Camera-type eye (tissue), 1 donor: Measurements from ENCODE around the gene BLOC1S2. TPM values are rescaled to one million over a fixed set of nuclear protein-coding genes. Genes with fewer than 3 reads are reported as not detected.

ENCODE experiments used
- total RNA-seq: library from RNA; depleted of rRNA; stranded (reverse); fragments of >200 nt; gene quantifications from one replicate; pipeline ENCODE4 v1.2.3, GENCODE V29; 2014

The BLOC1S2 gene
- total RNA-seq = 25.6 TPM

DNA sequence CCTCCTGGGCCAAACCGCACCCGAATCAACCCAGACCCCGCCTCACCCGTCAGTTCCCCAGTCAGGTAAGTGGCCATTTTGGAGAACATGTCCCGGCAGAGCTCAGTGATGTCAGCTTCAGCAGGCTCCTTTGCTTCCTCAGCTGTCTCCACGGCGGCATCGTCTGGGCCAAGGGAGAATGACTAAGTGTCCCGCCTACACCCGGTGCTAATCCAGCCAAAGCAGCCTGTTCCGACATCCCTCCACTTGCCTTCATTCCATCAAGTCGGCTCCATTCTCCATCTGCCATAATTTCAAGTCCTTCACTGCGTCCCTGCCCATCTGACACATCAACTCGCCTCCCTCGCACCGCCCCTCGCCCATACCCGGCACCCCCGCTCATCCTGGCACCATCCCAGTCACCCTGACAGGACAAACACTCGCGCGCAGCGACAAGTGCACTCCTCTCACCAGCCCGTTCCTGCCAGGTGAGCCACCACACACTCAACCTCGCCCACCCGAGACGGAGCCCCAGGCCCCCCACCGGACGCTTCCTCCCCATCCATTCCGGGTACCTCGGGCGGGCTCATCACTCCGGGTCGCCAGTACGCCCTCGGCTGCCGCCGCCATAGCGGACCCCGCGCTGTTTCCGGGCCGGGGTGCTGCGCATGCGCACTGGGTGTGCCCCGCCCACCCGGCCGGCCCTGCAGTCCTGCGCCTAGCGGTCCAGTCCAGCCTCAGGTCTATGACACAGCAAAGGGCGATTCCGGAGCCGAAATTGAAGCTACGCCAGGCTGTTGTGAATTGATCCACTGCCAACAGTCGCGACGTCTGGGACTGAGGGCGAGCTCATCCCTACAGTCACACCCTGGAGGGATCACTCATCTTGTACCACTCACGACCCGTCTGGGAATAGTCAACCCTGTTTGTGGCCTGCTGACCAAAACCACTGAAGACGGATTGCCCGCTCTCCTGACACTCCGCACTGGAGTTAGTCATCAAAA is at the start of gene BLOC1S2:
Gene BLOC1S2, minus strand, starts transcription at position 630 of the 983 bp plus-strand sequence. Its CDS starts 21 bp downstream, at position 609.

DNA sequence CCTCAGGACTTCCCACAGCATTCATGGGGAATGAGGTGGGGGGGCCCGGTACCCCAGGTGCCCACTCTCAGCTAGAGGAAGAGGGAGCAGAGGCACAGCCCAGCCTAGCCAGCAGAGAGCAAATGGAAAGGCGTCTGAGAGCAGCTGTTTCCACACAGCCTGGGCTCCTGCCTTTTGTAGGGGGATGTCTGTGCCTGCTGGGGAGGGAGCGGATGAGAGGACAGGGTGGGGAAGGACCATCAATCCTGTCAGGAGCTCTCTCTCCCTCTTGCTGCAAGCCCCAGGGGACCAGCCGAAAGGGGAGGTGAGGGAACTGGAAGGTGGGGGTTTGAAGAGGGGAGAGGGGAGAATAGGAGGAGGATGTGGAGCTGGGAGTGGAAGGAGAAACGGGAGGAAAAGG is 43.6 kb upstream of the BLOC1S2 start, which contains the start of gene PKD2L1:
Gene PKD2L1, minus strand, starts transcription at position 150 of the 400 bp plus-strand sequence. Its CDS starts 125 bp downstream, at position 25.

GRCh38 chr10:100267239-100268104 is 19.0 kb downstream of the BLOC1S2 start, which contains the start of gene CWF19L1:
CWF19L1 (minus strand) TSS chr10:100267638; CDS start chr10:100267593, 45 bp downstream.

Other genes with a start within 250 kb of the BLOC1S2 start
- gene CPN1, start 204.8 kb downstream of the BLOC1S2 start, total RNA-seq = not detected
- gene ERLIN1, start 100.7 kb downstream of the BLOC1S2 start, total RNA-seq = 37.0 TPM
- gene CHUK, start 57.1 kb downstream of the BLOC1S2 start, total RNA-seq = 38.2 TPM
- gene CWF19L1, start 19.0 kb downstream of the BLOC1S2 start, total RNA-seq = 30.8 TPM
- gene PKD2L1, start 43.5 kb upstream of the BLOC1S2 start, total RNA-seq = 0.16 TPM
- gene SCD, start 60.6 kb upstream of the BLOC1S2 start, total RNA-seq = 84.2 TPM
- 0.16 TPM for gene WNT8B, start 176.3 kb upstream of the BLOC1S2 start, total RNA-seq
- gene SEC31B, start 233.2 kb upstream of the BLOC1S2 start, total RNA-seq = 8.2 TPM
- 108 TPM for gene NDUFB8, start 243.2 kb upstream of the BLOC1S2 start, total RNA-seq
- gene HIF1AN, start 249.3 kb upstream of the BLOC1S2 start, total RNA-seq = 21.9 TPM